ENCODE measurements around the gene DACH2.

- TF ChIP-seq, protein P1, sequence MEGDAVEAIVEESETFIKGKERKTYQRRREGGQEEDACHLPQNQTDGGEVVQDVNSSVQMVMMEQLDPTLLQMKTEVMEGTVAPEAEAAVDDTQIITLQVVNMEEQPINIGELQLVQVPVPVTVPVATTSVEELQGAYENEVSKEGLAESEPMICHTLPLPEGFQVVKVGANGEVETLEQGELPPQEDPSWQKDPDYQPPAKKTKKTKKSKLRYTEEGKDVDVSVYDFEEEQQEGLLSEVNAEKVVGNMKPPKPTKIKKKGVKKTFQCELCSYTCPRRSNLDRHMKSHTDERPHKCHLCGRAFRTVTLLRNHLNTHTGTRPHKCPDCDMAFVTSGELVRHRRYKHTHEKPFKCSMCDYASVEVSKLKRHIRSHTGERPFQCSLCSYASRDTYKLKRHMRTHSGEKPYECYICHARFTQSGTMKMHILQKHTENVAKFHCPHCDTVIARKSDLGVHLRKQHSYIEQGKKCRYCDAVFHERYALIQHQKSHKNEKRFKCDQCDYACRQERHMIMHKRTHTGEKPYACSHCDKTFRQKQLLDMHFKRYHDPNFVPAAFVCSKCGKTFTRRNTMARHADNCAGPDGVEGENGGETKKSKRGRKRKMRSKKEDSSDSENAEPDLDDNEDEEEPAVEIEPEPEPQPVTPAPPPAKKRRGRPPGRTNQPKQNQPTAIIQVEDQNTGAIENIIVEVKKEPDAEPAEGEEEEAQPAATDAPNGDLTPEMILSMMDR (IDR thresholded peaks at IDR 0.05; ENCODE audit: low read depth, low read length, missing input control): no peak
- TF ChIP-seq FOXA1 (IDR thresholded peaks at IDR 0.05): no peak
- no peak for TF ChIP-seq RAD21 (IDR thresholded peaks at IDR 0.05)
These were observed 566.2 kb downstream of the DACH2 start for GRCh38 chrX:86714441-86714840.
